Measurements from ENCODE around the gene SMIM5. TPM values are rescaled to one million over a fixed set of nuclear protein-coding genes. Genes with fewer than 3 reads are reported as not detected.
A peak's percentile ranks its signal among the peaks of the same experiment; 100 is the strongest.

Gene SMIM5
- total RNA-seq, 1 experiment from 2014 or later, result 0.05 TPM

GRCh38 chr17:75612906-75613626, 20.2 kb upstream of the SMIM5 start:
- Histone ChIP-seq H3K27me3 (replicated peaks) (no peaks in the 10 kb centered on the region), H3K4me1 (replicated peaks) (no peaks in the 10 kb centered on the region)

GRCh38 chr17:75614006-75614405, 19.2 kb upstream of the SMIM5 start:
- Histone ChIP-seq H3K9me3 (replicated peaks) (no peaks in the 10 kb centered on the region), H3K27ac (no peak overlapping the region), H3K27me3 (replicated peaks) (no peaks in the 10 kb centered on the region), H3K4me3 (no peak overlapping the region), H3K36me3 (no peaks in the 10 kb centered on the region), H3K4me1 (replicated peaks) (no peaks in the 10 kb centered on the region)
- DNase-seq (ENCODE audit: low read depth in 1 of 2, low spot score in 2 of 2), result no peak

More at GRCh38 chr17:75612906-75613626, 20.2 kb upstream of the SMIM5 start:
- no peak overlapping the region for H3K27ac ChIP-seq
- DNase-seq (ENCODE audit: low read depth in 1 of 2, low spot score in 2 of 2), result no peak
- no peak overlapping the region for H3K4me3 ChIP-seq
- H3K9me3 ChIP-seq (replicated peaks), result no peaks in the 10 kb centered on the region
- H3K36me3 ChIP-seq, result no peaks in the 10 kb centered on the region

GRCh38 chr17:75614556-75615270, 18.5 kb upstream of the SMIM5 start:
- H3K27ac ChIP-seq, result no peak overlapping the region
- no peaks in the 10 kb centered on the region for H3K4me1 ChIP-seq (replicated peaks)
- H3K36me3 ChIP-seq, result no peaks in the 10 kb centered on the region
- 0 out of 2 replicates have a peak, but pooled peaks cover 2% of the 10 kb centered on the region for H3K27me3 ChIP-seq (replicated peaks)
- no peaks in the 10 kb centered on the region for H3K9me3 ChIP-seq (replicated peaks)
- DNase-seq (ENCODE audit: low read depth in 1 of 2, low spot score in 2 of 2), result no peak
- H3K4me3 ChIP-seq, result no peak overlapping the region

- H3K9me3 ChIP-seq (replicated peaks), result no peaks in the 10 kb centered on the region
- H3K36me3 ChIP-seq, result no peaks in the 10 kb centered on the region
- no peak overlapping the region for H3K4me3 ChIP-seq
- H3K27me3 ChIP-seq (replicated peaks), result 0 out of 2 replicates have a peak, but pooled peaks cover 4% of the 10 kb centered on the region
- no peaks in the 10 kb centered on the region for H3K4me1 ChIP-seq (replicated peaks)
- H3K27ac ChIP-seq, result no peak overlapping the region
- DNase-seq (ENCODE audit: low read depth in 1 of 2, low spot score in 2 of 2), result no peak
These were observed 17.9 kb upstream of the SMIM5 start for GRCh38 chr17:75615301-75615700.

- H3K27ac ChIP-seq, result no peak overlapping the region
- 0 out of 2 replicates have a peak, but pooled peaks cover 4% of the 10 kb centered on the region for H3K27me3 ChIP-seq (replicated peaks)
- no peak overlapping the region for H3K4me3 ChIP-seq
- no peaks in the 10 kb centered on the region for H3K36me3 ChIP-seq
- no peak for DNase-seq (ENCODE audit: low read depth in 1 of 2, low spot score in 2 of 2)
- no peaks in the 10 kb centered on the region for H3K9me3 ChIP-seq (replicated peaks)
- no peaks in the 10 kb centered on the region for H3K4me1 ChIP-seq (replicated peaks)
These were observed 16.6 kb upstream of the SMIM5 start for GRCh38 chr17:75616521-75617122.

- Histone ChIP-seq H3K9me3 (replicated peaks) (no peaks in the 10 kb centered on the region), H3K4me1 (replicated peaks) (no peaks in the 10 kb centered on the region), H3K4me3 (no peak overlapping the region), H3K27ac (no peak overlapping the region), H3K36me3 (no peaks in the 10 kb centered on the region), H3K27me3 (replicated peaks) (0 out of 2 replicates have a peak, but pooled peaks cover 4% of the 10 kb centered on the region)
- no peak for DNase-seq (ENCODE audit: low read depth in 1 of 2, low spot score in 2 of 2)
These were observed 16.0 kb upstream of the SMIM5 start for GRCh38 chr17:75617218-75617617.

- Histone ChIP-seq H3K27me3 (replicated peaks) (0 out of 2 replicates have a peak, but pooled peaks cover 4% of the 10 kb centered on the region), H3K4me1 (replicated peaks) (no peaks in the 10 kb centered on the region), H3K36me3 (no peaks in the 10 kb centered on the region), H3K27ac (no peak overlapping the region), H3K4me3 (no peak overlapping the region), H3K9me3 (replicated peaks) (no peaks in the 10 kb centered on the region)
- no peak for DNase-seq (ENCODE audit: low read depth in 1 of 2, low spot score in 2 of 2)
These were observed 15.6 kb upstream of the SMIM5 start for GRCh38 chr17:75617675-75618074.

- Histone ChIP-seq H3K27me3 (replicated peaks) (0 out of 2 replicates have a peak, but pooled peaks cover 4% of the 10 kb centered on the region), H3K4me1 (replicated peaks) (no peaks in the 10 kb centered on the region), H3K9me3 (replicated peaks) (no peaks in the 10 kb centered on the region), H3K36me3 (no peaks in the 10 kb centered on the region), H3K4me3 (no peak overlapping the region), H3K27ac (no peak overlapping the region)
- peak; percentile 41 to 81 for DNase-seq (ENCODE audit: low read depth in 1 of 2, low spot score in 2 of 2)
These were observed 13.5 kb upstream of the SMIM5 start for GRCh38 chr17:75619506-75620431.

GRCh38 chr17:75621489-75621888, 11.7 kb upstream of the SMIM5 start:
- DNase-seq (ENCODE audit: low read depth in 1 of 2, low spot score in 2 of 2), result no peak
- 0 out of 2 replicates have a peak, but pooled peaks cover 4% of the 10 kb centered on the region for H3K27me3 ChIP-seq (replicated peaks)
- H3K9me3 ChIP-seq (replicated peaks), result no peaks in the 10 kb centered on the region
- no peak overlapping the region for H3K27ac ChIP-seq
- H3K36me3 ChIP-seq, result no peaks in the 10 kb centered on the region; the same call in 1 of the 2 replicates
- no peaks in the 10 kb centered on the region for H3K4me1 ChIP-seq (replicated peaks)
- no peak overlapping the region for H3K4me3 ChIP-seq

GRCh38 chr17:75622076-75622475, 11.2 kb upstream of the SMIM5 start:
- no peak overlapping the region for H3K27ac ChIP-seq
- no peaks in the 10 kb centered on the region for H3K4me1 ChIP-seq (replicated peaks)
- H3K36me3 ChIP-seq, result peaks cover 2% of the 10 kb centered on the region; the same call in 1 of the 2 replicates
- H3K27me3 ChIP-seq (replicated peaks), result 0 out of 2 replicates have a peak, but pooled peaks cover 4% of the 10 kb centered on the region
- no peak overlapping the region for H3K4me3 ChIP-seq
- H3K9me3 ChIP-seq (replicated peaks), result no peaks in the 10 kb centered on the region
- DNase-seq (ENCODE audit: low read depth in 1 of 2, low spot score in 2 of 2), result no peak

- Histone ChIP-seq H3K27ac (no peak overlapping the region), H3K4me3 (no peak overlapping the region), H3K27me3 (replicated peaks) (0 out of 2 replicates have a peak, but pooled peaks cover 4% of the 10 kb centered on the region), H3K36me3 (peaks cover 4% of the 10 kb centered on the region; the same call in 1 of the 2 replicates), H3K4me1 (replicated peaks) (no peaks in the 10 kb centered on the region), H3K9me3 (replicated peaks) (no peaks in the 10 kb centered on the region)
- no peak for DNase-seq (ENCODE audit: low read depth in 1 of 2, low spot score in 2 of 2)
These were observed 10.4 kb upstream of the SMIM5 start for GRCh38 chr17:75622771-75623273.

- H3K9me3 ChIP-seq (replicated peaks), result no peaks in the 10 kb centered on the region
- no peak overlapping the region for H3K27ac ChIP-seq
- no peak overlapping the region for H3K4me3 ChIP-seq
- H3K27me3 ChIP-seq (replicated peaks), result 0 out of 2 replicates have a peak, but pooled peaks cover 4% of the 10 kb centered on the region
- H3K4me1 ChIP-seq (replicated peaks), result no peaks in the 10 kb centered on the region
- H3K36me3 ChIP-seq, result peaks cover 4% of the 10 kb centered on the region; the same call in 1 of the 2 replicates
- DNase-seq (ENCODE audit: low read depth in 1 of 2, low spot score in 2 of 2), result no peak
These were observed 9.8 kb upstream of the SMIM5 start for GRCh38 chr17:75623386-75623785.

GRCh38 chr17:75624021-75624420, 9.2 kb upstream of the SMIM5 start:
- Histone ChIP-seq H3K9me3 (replicated peaks) (no peaks in the 10 kb centered on the region), H3K4me1 (replicated peaks) (no peaks in the 10 kb centered on the region), H3K4me3 (no peak overlapping the region), H3K27ac (no peak overlapping the region), H3K36me3 (peaks cover 7% of the 10 kb centered on the region; the same call in 1 of the 2 replicates), H3K27me3 (replicated peaks) (0 out of 2 replicates have a peak, but pooled peaks cover 4% of the 10 kb centered on the region)
- no peak for DNase-seq (ENCODE audit: low read depth in 1 of 2, low spot score in 2 of 2)

Measured in SJSA1 (cell line).